Vagina (tissue), 2 donors: ENCODE results near the gene LTBP4.

Experiments
- POLR2A ChIP-seq, 2 donors: fragments of 450-650 bp; IDR thresholded peaks; one replicate each; pipeline ENCODE4 v1.6.1; 2017; ENCODE audit warnings: antibody characterized with exemption in 2 of 2, mild to moderate bottlenecking in 2 of 2, moderate library complexity in 2 of 2
- POLR2AphosphoS5 ChIP-seq, 2 donors: sonication (generic); formaldehyde crosslinking; IDR thresholded peaks; one replicate each; pipeline ENCODE4 v1.9.0; 2017; ENCODE audit warnings: antibody characterized with exemption in 2 of 2, mild to moderate bottlenecking in 2 of 2, low read depth in 1 of 2; ENCODE audit not compliant: insufficient read depth in 1 of 2

- no peak for TF ChIP-seq POLR2A (IDR thresholded peaks at IDR 0.05)
- peak; percentile 83 to 85 for TF ChIP-seq POLR2AphosphoS5 (IDR thresholded peaks at IDR 0.05; ENCODE audit: insufficient read depth in 1 of 2, low read depth in 1 of 2)
Measured at GRCh38 chr19:40576585-40577451, 24.4 kb upstream of the LTBP4 start, which contains the start of gene SHKBP1.
